ENCODE results near the gene STUB1. TPM values are rescaled to one million over a fixed set of nuclear protein-coding genes. Genes with fewer than 3 reads are reported as not detected.

Gene STUB1
- total RNA-seq, 1 donor from 2014 or later: 87.1 TPM

GRCh38 chr16:657487-657886 is 22.7 kb upstream of the STUB1 start:
- no peaks in the 10 kb centered on the region for H3K9me3 Mint-ChIP-seq (ENCODE audit: low read depth)
- no peak for DNase-seq (ENCODE audit: low spot score, unreplicated experiment)
- no peak overlapping the region for H3K27ac Mint-ChIP-seq
- H3K4me3 Mint-ChIP-seq (ENCODE audit: low read depth): no peak overlapping the region
- H3K36me3 Mint-ChIP-seq (ENCODE audit: insufficient read depth): peaks cover under 1% of the 10 kb centered on the region
- no peak for TF ChIP-seq CTCF (IDR thresholded peaks at IDR 0.05; ENCODE audit: unreplicated experiment)
- no peaks in the 10 kb centered on the region for H3K27me3 Mint-ChIP-seq
- no peaks in the 10 kb centered on the region for H3K4me1 Mint-ChIP-seq (ENCODE audit: low read depth)

GRCh38 chr16:658679-659571 is 21.3 kb upstream of the STUB1 start:
- no peak overlapping the region for H3K27ac Mint-ChIP-seq
- no peaks in the 10 kb centered on the region for H3K9me3 Mint-ChIP-seq (ENCODE audit: low read depth)
- DNase-seq (ENCODE audit: low spot score, unreplicated experiment): no peak
- H3K27me3 Mint-ChIP-seq: no peaks in the 10 kb centered on the region
- peaks cover 1% of the 10 kb centered on the region for H3K36me3 Mint-ChIP-seq (ENCODE audit: insufficient read depth)
- TF ChIP-seq CTCF (IDR thresholded peaks at IDR 0.05; ENCODE audit: unreplicated experiment): no peak
- H3K4me1 Mint-ChIP-seq (ENCODE audit: low read depth): no peaks in the 10 kb centered on the region
- H3K4me3 Mint-ChIP-seq (ENCODE audit: low read depth): no peak overlapping the region

- no peak for TF ChIP-seq CTCF (IDR thresholded peaks at IDR 0.05; ENCODE audit: unreplicated experiment)
- DNase-seq (ENCODE audit: low spot score, unreplicated experiment): no peak
- Mint-ChIP-seq H3K9me3 (ENCODE audit: low read depth) (no peaks in the 10 kb centered on the region), H3K27me3 (no peaks in the 10 kb centered on the region), H3K27ac (no peak overlapping the region), H3K4me1 (ENCODE audit: low read depth) (no peaks in the 10 kb centered on the region), H3K36me3 (ENCODE audit: insufficient read depth) (peaks cover 1% of the 10 kb centered on the region), H3K4me3 (ENCODE audit: low read depth) (no peak overlapping the region)
Observed at GRCh38 chr16:659618-660017, 20.6 kb upstream of the STUB1 start.

GRCh38 chr16:660132-660458 is 20.1 kb upstream of the STUB1 start:
- Mint-ChIP-seq H3K4me1 (ENCODE audit: low read depth) (no peaks in the 10 kb centered on the region), H3K27ac (no peak overlapping the region), H3K9me3 (ENCODE audit: low read depth) (no peaks in the 10 kb centered on the region), H3K4me3 (ENCODE audit: low read depth) (no peak overlapping the region), H3K36me3 (ENCODE audit: insufficient read depth) (peaks cover 1% of the 10 kb centered on the region), H3K27me3 (no peaks in the 10 kb centered on the region)
- no peak for TF ChIP-seq CTCF (IDR thresholded peaks at IDR 0.05; ENCODE audit: unreplicated experiment)
- DNase-seq (ENCODE audit: low spot score, unreplicated experiment): no peak

- peak; percentile 57 for TF ChIP-seq CTCF (IDR thresholded peaks at IDR 0.05; ENCODE audit: unreplicated experiment)
- Mint-ChIP-seq H3K27me3 (no peaks in the 10 kb centered on the region), H3K36me3 (ENCODE audit: insufficient read depth) (peaks cover 1% of the 10 kb centered on the region), H3K4me3 (ENCODE audit: low read depth) (no peak overlapping the region), H3K27ac (no peak overlapping the region), H3K9me3 (ENCODE audit: low read depth) (no peaks in the 10 kb centered on the region), H3K4me1 (ENCODE audit: low read depth) (no peaks in the 10 kb centered on the region)
- DNase-seq (ENCODE audit: low spot score, unreplicated experiment): peak; percentile 51
Observed at GRCh38 chr16:660459-661183, 19.6 kb upstream of the STUB1 start.
